ENCODE measurements around the gene PPP2R5D. TPM values are rescaled to one million over a fixed set of nuclear protein-coding genes. Genes with fewer than 3 reads are reported as not detected.

PPP2R5D gene
- total RNA-seq, 1 donor from 2014 or later, result 37.5 TPM

GRCh38 chr6:42963179-42963854 is 21.1 kb upstream of the PPP2R5D start:
- FAIRE-seq, result no peak
- DNase-seq (ENCODE audit: low spot score in 2 of 2), result no peak

GRCh38 chr6:42963855-42964605 is 20.3 kb upstream of the PPP2R5D start:
- DNase-seq (ENCODE audit: low spot score in 2 of 2), result no peak
- FAIRE-seq, result no peak

GRCh38 chr6:42966571-42966970 is 17.8 kb upstream of the PPP2R5D start:
- FAIRE-seq (no peak), DNase-seq (ENCODE audit: low spot score in 2 of 2) (no peak)

- FAIRE-seq, result no peak
Measured at GRCh38 chr6:42967228-42967627, 17.1 kb upstream of the PPP2R5D start.

GRCh38 chr6:42968126-42968701 is 16.2 kb upstream of the PPP2R5D start:
- FAIRE-seq (no peak), DNase-seq (ENCODE audit: low spot score in 2 of 2) (no peak)

More at GRCh38 chr6:42967228-42967627, 17.1 kb upstream of the PPP2R5D start:
- DNase-seq (ENCODE audit: low spot score in 2 of 2), result no peak

GRCh38 chr6:42968783-42969182 is 15.6 kb upstream of the PPP2R5D start:
- DNase-seq (ENCODE audit: low spot score in 2 of 2) (no peak), FAIRE-seq (no peak)

- DNase-seq (ENCODE audit: low spot score in 2 of 2) (no peak), FAIRE-seq (no peak)
Measured at GRCh38 chr6:42969431-42969830, 14.9 kb upstream of the PPP2R5D start.

- no peak for FAIRE-seq
- DNase-seq (ENCODE audit: low spot score in 2 of 2), result no peak
Measured at GRCh38 chr6:42969934-42970333, 14.4 kb upstream of the PPP2R5D start.

GRCh38 chr6:42970871-42971612 is 13.3 kb upstream of the PPP2R5D start:
- DNase-seq (ENCODE audit: low spot score in 2 of 2) (no peak), FAIRE-seq (no peak)

GRCh38 chr6:42971746-42972327 is 12.5 kb upstream of the PPP2R5D start:
- FAIRE-seq, result no peak
- DNase-seq (ENCODE audit: low spot score in 2 of 2), result no peak

- no peak for FAIRE-seq
- DNase-seq (ENCODE audit: low spot score in 2 of 2), result no peak
Measured at GRCh38 chr6:42973926-42974325, 10.4 kb upstream of the PPP2R5D start.

GRCh38 chr6:42974919-42975505 is 9.4 kb upstream of the PPP2R5D start:
- DNase-seq (ENCODE audit: low spot score in 2 of 2), result no peak
- no peak for FAIRE-seq

- FAIRE-seq (no peak), DNase-seq (ENCODE audit: low spot score in 2 of 2) (peak; percentile 35 to 51)
Measured at GRCh38 chr6:42978487-42978838, 5.9 kb upstream of the PPP2R5D start.

GRCh38 chr6:42978839-42979522 is 5.4 kb upstream of the PPP2R5D start, which contains the start of gene PEX6:
PEX6 (minus strand) TSS chr6:42979181; CDS start chr6:42979150, 31 bp downstream.
- DNase-seq (ENCODE audit: low spot score in 2 of 2) (peak; percentile 84 to 86), FAIRE-seq (no peak)

- FAIRE-seq, result no peak
- peak in 1 of 2 donors; percentile 48 for DNase-seq (ENCODE audit: low spot score in 2 of 2)
Measured at GRCh38 chr6:42979523-42980177, 4.7 kb upstream of the PPP2R5D start.

GRCh38 chr6:42981836-42982235 is 2.5 kb upstream of the PPP2R5D start:
- DNase-seq (ENCODE audit: low spot score in 2 of 2), result no peak
- FAIRE-seq, result no peak

- DNase-seq (ENCODE audit: low spot score in 2 of 2), result no peak
- FAIRE-seq, result no peak
Measured at GRCh38 chr6:42984924-42985475, 630 bp downstream of the PPP2R5D start.

GRCh38 chr6:42987533-42988451 is 3.4 kb downstream of the PPP2R5D start:
- FAIRE-seq (no peak), DNase-seq (ENCODE audit: low spot score in 2 of 2) (no peak)
